NT2/D1 (cell line): ENCODE measurements around the gene TMCC1.

ENCODE experiments used
- SUZ12 ChIP-seq: IDR thresholded peaks from 2 replicates; pipeline ENCODE4 v1.6.1; 2011; ENCODE audit not compliant: insufficient read length, insufficient read depth; ENCODE audit errors: extremely low read depth
- YY1 ChIP-seq: IDR thresholded peaks from 2 replicates; pipeline ENCODE4 v1.6.1; 2011; ENCODE audit not compliant: insufficient read length, insufficient read depth
- ZNF274 ChIP-seq: IDR thresholded peaks from 2 replicates; pipeline ENCODE4 v1.6.1; 2011; ENCODE audit warnings: mild to moderate bottlenecking, low read depth, low read length

DNA sequence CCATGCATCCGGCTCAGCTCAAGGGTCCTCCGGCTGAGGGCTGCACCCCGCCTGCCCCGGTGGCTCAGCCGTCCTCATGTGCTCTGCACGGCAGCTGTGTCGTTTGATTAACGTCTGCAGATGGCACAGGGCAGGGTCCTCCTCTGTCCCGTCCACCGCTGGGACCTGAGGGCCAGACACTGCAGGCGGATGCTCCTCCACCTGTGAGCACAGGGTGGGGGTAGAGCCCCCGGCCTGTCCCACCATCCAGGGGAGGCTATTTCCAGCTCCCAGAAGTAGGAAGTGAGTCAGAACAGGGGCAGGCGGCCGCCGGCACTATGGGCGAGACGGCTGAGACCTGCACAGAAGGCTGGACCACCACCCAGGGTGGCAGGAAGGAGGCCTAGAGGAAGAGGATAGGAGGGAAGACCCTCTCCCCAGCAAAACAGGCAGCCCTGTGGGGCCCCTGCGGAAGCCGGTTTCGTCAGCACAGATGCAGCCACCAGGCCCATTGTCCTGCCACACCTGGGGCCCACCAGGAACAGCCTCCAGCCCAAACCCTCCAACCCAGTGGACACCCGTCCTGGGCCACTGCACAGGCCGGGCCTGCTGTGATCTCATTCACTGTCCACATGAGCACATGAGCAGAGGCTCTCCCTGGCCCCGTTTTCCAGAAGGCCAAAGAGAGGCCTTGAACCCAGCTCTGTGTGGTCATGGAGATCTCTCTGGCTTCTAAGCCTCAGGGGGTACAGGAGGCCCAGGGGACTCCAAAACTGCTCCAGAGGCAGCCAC lies 274.4 kb downstream of the TMCC1 start:
- no peak for TF ChIP-seq SUZ12
- TF ChIP-seq YY1 = no peak
- no peak for TF ChIP-seq ZNF274
